ENCODE results near the gene FNDC3A. TPM values are rescaled to one million over a fixed set of nuclear protein-coding genes. Genes with fewer than 3 reads are reported as not detected.

FNDC3A gene
- total and polyA plus RNA-seq, 2 experiments from 2014 or later = 21.9 to 73.5 TPM

DNA sequence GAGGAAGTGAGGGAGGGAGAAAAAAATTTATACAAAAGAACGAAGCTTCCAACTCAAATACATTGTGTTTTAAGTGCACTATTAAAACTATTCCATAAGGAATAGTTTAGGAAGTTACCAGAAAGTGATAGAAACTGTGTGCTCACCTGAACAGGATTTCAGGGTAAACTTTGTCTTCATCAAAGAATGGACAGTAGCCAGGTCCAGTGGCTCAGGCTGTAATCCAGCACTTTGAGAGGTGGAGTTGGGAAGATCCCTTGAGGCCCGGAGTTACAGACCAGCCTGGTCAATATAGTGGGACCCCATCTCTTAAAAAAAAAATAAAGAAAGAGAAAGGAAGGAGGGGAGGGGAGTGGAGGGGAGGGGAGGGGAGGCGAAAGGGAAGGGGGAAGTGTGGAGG, 259.0 kb downstream of the FNDC3A start:
- Histone ChIP-seq H3K27ac (no peak overlapping the region), H2AFZ (no peak overlapping the region), H3K79me2 (no peaks in the 10 kb centered on the region), H4K20me1 (ENCODE audit: insufficient read depth, poor library complexity, severe bottlenecking) (no peaks in the 10 kb centered on the region), H3K9me3 (ENCODE audit: low read depth) (no peaks in the 10 kb centered on the region), H3K36me3 (replicated peaks; ENCODE audit: insufficient read depth, low read depth) (no peaks in the 10 kb centered on the region), H3K27me3 (no peaks in the 10 kb centered on the region), H3K4me2 (no peak overlapping the region), H3K9me2 (replicated peaks; ENCODE audit: insufficient read depth) (no peaks in the 10 kb centered on the region), H3K4me3 (no peak overlapping the region), H3K4me1 (ENCODE audit: insufficient read depth) (no peaks in the 10 kb centered on the region)
- no peak for TF ChIP-seq EZH2 (IDR thresholded peaks at IDR 0.05; ENCODE audit: borderline replicate concordance)
- TF ChIP-seq, protein P1, sequence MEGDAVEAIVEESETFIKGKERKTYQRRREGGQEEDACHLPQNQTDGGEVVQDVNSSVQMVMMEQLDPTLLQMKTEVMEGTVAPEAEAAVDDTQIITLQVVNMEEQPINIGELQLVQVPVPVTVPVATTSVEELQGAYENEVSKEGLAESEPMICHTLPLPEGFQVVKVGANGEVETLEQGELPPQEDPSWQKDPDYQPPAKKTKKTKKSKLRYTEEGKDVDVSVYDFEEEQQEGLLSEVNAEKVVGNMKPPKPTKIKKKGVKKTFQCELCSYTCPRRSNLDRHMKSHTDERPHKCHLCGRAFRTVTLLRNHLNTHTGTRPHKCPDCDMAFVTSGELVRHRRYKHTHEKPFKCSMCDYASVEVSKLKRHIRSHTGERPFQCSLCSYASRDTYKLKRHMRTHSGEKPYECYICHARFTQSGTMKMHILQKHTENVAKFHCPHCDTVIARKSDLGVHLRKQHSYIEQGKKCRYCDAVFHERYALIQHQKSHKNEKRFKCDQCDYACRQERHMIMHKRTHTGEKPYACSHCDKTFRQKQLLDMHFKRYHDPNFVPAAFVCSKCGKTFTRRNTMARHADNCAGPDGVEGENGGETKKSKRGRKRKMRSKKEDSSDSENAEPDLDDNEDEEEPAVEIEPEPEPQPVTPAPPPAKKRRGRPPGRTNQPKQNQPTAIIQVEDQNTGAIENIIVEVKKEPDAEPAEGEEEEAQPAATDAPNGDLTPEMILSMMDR (IDR thresholded peaks at IDR 0.05; ENCODE audit: poor library complexity) = no peak
- TF ChIP-seq EZH2phosphoT487 (IDR thresholded peaks at IDR 0.05; ENCODE audit: low read depth, severe bottlenecking, unreplicated experiment) = no peak
- 82% methylated on average over 2 of the region's 3 CpGs for WGBS (ENCODE audit: low lambda C conversion rate, missing lambda C conversion rate)
- no peak for DNase-seq (ENCODE audit: low spot score)

DNA sequence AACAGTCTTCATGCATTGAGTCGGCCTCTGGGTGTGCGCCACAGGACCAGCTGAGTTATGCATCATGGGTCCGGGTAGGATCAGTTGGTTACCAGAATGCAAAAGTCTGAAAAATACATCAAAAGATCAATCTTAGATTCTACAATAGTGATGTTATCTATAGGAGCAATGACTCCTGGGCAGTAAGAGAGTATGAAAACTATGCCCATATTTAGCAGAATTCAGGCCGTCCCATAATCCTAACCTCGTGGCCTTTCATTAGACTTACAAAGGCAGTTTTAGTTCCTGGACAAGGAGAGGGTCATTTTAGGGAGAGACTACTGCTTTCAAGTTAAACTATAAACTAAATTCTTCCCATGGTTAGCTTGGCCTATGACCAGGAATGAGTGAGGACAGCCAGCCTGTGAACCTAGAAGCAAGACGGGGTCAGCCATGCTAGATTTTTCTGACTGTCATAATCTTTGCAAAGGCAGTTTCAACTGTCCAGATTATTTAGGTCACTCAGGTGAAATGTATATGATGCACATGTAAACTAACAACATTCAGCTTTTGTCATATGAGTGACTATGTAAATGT, 260.2 kb downstream of the FNDC3A start:
- H3K4me2 ChIP-seq = no peak overlapping the region
- H3K79me2 ChIP-seq = no peaks in the 10 kb centered on the region
- WGBS (ENCODE audit: low lambda C conversion rate, missing lambda C conversion rate) = 88% methylated on average over 6 of the region's 6 CpGs

DNA sequence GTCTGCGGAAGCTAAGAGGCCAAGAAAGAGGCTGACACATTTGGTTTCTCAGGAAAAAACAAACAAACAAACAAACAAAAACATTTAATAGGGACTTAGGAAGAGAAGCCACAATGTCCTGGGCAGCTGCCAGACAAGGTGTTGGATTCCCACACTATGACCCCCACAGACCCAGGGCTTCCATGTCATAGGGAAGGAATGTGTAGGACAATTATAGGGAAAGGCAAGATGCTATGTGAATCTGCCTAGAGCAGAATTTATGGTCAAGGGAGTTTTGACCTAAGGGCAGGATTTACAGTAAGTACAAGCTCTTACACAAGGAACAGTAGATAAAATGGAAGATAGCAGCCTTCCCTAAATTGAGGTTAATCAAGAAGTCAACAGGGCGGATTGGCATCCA, 262.9 kb downstream of the FNDC3A start:
- Histone ChIP-seq H3K79me2 (no peaks in the 10 kb centered on the region), H3K27ac (no peak overlapping the region), H4K20me1 (ENCODE audit: insufficient read depth, poor library complexity, severe bottlenecking) (no peaks in the 10 kb centered on the region), H3K4me2 (no peak overlapping the region), H3K9me3 (ENCODE audit: low read depth) (no peaks in the 10 kb centered on the region), H2AFZ (no peak overlapping the region), H3K4me1 (ENCODE audit: insufficient read depth) (no peaks in the 10 kb centered on the region), H3K9me2 (replicated peaks; ENCODE audit: insufficient read depth) (no peaks in the 10 kb centered on the region), H3K36me3 (replicated peaks; ENCODE audit: insufficient read depth, low read depth) (no peaks in the 10 kb centered on the region), H3K4me3 (no peak overlapping the region), H3K27me3 (no peaks in the 10 kb centered on the region)
- DNase-seq (ENCODE audit: low spot score) = no peak
- TF ChIP-seq, protein P1 (IDR thresholded peaks at IDR 0.05; ENCODE audit: poor library complexity) = no peak
- TF ChIP-seq EZH2 (IDR thresholded peaks at IDR 0.05; ENCODE audit: borderline replicate concordance) (no peak), EZH2phosphoT487 (IDR thresholded peaks at IDR 0.05; ENCODE audit: low read depth, severe bottlenecking, unreplicated experiment) (no peak)
- WGBS (ENCODE audit: low lambda C conversion rate, missing lambda C conversion rate) = 87% methylated on average over 2 of the region's 2 CpGs

More for the DNA sequence above, 260.2 kb downstream of the FNDC3A start:
- no peaks in the 10 kb centered on the region for H3K27me3 ChIP-seq
- no peak overlapping the region for H3K27ac ChIP-seq
- no peak overlapping the region for H2AFZ ChIP-seq
- no peak overlapping the region for H3K4me3 ChIP-seq
- H3K9me3 ChIP-seq (ENCODE audit: low read depth) = no peaks in the 10 kb centered on the region
- H4K20me1 ChIP-seq (ENCODE audit: insufficient read depth, poor library complexity, severe bottlenecking) = no peaks in the 10 kb centered on the region
- H3K36me3 ChIP-seq (replicated peaks; ENCODE audit: insufficient read depth, low read depth) = no peaks in the 10 kb centered on the region
- TF ChIP-seq, protein P1 (IDR thresholded peaks at IDR 0.05; ENCODE audit: poor library complexity) = no peak
- TF ChIP-seq EZH2phosphoT487 (IDR thresholded peaks at IDR 0.05; ENCODE audit: low read depth, severe bottlenecking, unreplicated experiment) (no peak), EZH2 (IDR thresholded peaks at IDR 0.05; ENCODE audit: borderline replicate concordance) (no peak)
- H3K9me2 ChIP-seq (replicated peaks; ENCODE audit: insufficient read depth) = no peaks in the 10 kb centered on the region
- no peaks in the 10 kb centered on the region for H3K4me1 ChIP-seq (ENCODE audit: insufficient read depth)
- no peak for DNase-seq (ENCODE audit: low spot score)

Measured in hepatocyte (in vitro differentiated cells).